GM18858 (cell line): ENCODE measurements around the gene TNFRSF1B.

Experiments used
- ATAC-seq: cut with Tn5 transposase; IDR thresholded peaks from one replicate; pipeline ENCODE4 v1.9.1; 2021; ENCODE audit not compliant: unreplicated experiment

Gene TNFRSF1B

GRCh38 chr1:12189328-12189682 is 22.5 kb downstream of the TNFRSF1B start:
- ATAC-seq = no peak

GRCh38 chr1:12191242-12192032 is 24.6 kb downstream of the TNFRSF1B start:
- no peak for ATAC-seq

GRCh38 chr1:12194666-12195216 is 27.9 kb downstream of the TNFRSF1B start:
- ATAC-seq = no peak

DNA sequence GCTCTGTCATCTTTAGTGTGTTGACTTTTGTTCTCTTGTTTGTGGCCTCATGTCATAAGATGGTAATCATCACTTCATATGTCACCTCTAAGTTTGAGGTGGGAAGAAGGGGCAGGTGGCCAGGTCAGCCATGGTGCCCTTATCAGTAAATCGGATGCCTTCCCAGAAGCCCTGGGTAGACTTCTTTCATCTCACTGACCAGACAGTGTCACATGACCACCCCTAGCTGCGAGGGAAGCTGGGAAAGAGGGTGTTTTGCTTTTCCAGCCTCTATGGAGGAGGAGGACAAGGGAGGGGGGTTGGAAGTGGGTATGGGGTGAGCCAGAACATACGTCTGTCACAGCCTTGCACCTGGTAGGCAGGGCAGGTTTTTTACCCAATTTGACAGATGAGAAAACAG is 28.6 kb downstream of the TNFRSF1B start:
- ATAC-seq = no peak

- ATAC-seq = no peak
Measured at GRCh38 chr1:12196641-12197482, 30.1 kb downstream of the TNFRSF1B start.

DNA sequence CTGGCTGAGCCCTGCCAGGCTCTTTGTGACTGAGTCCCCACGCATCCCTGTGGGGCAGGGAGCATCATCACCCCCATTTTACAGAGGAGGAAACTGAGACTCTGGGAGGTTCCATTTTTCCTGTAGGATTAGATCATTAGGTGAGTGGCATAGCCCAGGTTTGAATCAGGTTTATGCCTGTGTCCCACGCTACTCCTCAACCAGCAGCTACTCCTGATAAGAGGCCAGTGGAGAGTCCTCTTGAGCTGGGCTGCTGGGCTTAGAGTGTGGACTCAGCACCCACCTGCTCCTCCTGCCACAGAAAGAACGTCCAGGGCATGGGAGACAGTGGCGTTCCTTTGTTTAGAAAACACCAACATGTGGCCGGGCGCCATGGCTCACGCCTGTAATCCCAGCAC is 30.7 kb downstream of the TNFRSF1B start:
- no peak for ATAC-seq

GRCh38 chr1:12200208-12200607 is 33.4 kb downstream of the TNFRSF1B start:
- no peak for ATAC-seq

DNA sequence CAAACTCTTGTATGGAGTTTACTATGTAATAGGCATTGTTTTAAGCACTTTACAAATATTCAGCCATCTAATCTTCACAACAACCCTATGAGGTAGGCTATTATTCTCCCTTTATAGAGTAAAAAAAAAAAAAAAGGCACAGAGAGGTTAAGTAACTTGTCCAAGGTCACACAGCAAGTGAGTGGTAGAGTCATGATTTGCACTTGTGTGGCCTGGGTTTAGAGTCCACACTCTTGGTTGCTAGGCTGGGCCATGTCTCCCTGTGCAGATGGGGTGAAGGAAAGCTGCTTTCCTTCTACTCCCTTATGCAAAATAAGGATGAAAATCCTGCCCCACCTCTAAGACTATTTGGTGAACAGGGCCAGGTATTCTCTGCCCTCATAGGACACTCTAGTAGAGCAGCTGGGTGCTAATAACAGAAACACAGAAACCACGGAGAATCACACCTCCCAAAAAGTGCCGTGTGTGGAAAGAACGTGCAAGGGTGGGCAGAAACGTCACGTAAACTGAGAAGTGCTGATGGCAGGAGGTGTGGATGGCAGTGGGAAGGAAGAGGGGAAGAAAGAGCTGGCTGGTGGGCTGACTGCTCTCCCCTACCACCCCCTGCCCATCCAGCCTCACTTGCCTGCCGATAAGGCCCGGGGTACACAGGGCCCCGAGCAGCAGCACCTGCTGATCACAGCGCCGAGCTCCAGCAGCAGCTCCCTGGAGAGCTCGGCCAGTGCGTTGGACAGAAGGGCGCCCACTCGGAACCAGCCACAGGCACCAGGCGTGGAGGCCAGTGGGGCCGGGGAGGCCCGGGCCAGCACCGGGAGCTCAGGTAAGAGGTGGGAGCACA is 34.8 kb downstream of the TNFRSF1B start:
- ATAC-seq = no peak

GRCh38 chr1:12202190-12202497 is 35.4 kb downstream of the TNFRSF1B start:
- ATAC-seq = no peak

DNA sequence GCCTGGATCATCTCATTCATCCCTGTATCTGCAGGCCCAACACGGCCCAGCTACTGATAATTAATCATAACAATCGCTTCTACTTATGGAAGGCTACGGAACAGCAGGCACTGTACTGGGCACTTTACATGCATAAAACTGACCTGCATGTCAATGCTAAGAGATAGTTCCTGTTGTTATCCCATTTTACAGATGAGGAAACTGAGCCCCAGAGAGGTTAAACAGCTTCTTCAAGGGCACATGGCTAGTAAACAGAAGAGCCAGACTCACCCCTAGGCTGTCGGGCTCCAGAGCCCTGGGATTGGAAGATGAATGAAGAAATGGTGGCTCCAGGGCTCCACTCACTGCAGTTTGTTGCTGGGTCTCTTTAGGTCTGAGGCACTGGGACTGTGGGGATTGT is 35.8 kb downstream of the TNFRSF1B start:
- no peak for ATAC-seq

DNA sequence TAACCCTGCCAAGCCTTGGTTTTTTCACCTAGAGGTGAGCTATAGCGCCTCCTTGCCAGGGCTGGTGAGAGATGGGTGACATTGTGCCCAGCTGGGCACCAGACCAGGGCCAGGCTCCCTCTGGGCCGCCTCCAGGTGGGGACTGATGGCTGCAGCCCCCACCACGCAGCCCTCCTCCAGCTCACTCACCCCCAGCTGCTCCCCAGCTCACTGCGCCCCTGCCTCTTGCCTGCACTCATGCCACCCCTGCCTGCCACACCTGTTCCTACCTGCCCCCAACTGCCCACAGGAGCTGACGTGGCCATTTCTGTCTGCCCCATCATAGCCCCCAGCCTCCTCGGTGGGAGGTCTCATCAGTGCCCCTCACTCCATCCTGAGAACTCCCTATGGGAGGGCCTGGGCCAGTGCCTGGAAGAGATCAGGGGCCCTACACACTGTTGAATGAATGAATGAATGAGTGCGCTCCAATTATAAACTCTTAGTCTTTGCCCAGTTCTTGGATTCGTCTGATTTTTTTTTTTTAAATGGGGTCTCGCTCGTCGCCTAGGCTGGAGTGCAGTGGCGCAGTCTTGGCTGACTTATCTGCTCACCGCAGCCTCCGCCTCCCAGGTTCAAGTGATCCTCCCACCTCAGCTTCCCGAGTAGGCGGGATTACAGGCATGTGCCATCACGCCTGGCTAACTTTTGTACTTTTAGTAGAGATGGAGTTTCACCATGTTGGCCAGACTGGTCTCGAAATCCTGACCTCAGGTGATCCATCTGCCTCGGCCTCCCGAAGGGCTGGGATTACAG is 36.6 kb downstream of the TNFRSF1B start:
- no peak for ATAC-seq

GRCh38 chr1:12204140-12204539 is 37.3 kb downstream of the TNFRSF1B start:
- ATAC-seq = no peak

DNA sequence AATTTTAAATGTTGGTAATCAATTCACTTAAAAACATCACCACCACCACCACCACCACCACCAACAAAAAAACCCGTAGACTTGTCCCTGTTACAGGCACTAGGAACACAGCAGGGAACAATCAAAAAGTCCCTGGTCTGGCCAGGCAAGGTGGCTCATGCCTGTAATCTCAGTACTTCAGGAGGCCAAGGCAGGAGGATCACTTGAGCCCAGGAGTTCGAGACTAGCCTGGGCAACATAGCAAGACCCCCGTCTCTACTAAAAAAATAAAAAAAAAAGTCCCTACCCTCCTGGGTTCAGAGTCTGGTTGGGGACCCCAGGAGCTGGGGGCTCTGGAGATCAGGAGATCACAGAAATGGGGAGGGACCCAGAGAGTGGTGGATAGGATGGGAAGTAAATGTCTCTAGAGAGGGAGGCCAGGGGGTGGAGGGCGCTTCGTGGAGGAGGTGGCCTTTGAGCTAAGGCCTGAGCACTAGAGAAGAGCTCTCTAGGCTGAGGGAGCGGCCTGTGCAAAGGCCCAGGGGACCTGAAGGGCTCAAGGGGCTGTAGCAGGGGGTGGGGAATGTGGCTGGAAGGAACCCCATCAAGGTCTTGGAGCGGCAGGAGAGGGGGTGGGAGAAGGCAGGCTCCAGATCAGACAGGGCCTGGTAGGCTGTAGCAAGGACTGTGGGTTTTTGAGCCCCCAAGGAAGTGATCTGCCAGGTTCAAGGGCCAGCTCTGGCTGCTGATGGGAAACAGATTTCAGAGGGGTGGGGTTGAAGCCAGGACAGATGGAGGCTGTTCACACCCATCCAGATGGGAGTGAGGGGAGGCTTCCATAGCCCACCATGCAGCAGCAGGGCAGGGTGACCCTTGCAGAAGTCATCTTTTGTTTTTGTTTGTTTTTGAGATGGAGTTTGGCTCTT is 38.2 kb downstream of the TNFRSF1B start:
- ATAC-seq = no peak

DNA sequence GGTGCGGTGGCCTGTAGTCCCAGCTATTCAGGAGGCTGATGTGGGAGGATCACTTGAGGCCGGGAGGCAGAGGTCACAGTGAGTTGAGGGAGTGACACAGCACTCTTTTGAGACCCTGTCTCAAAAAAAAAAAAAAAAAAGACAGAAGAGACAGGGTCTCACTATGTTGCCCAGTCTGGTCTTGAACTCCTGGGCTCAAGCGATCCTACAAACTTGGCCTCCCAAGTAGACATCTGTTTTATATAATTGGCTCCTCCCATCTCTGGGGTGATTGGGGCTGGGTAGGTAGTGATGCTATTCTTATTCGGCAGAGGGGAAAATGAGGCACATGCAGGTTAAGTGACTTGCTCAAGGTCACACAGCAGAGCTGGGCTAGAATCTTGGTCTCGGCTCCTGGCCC is 39.4 kb downstream of the TNFRSF1B start:
- no peak for ATAC-seq

DNA sequence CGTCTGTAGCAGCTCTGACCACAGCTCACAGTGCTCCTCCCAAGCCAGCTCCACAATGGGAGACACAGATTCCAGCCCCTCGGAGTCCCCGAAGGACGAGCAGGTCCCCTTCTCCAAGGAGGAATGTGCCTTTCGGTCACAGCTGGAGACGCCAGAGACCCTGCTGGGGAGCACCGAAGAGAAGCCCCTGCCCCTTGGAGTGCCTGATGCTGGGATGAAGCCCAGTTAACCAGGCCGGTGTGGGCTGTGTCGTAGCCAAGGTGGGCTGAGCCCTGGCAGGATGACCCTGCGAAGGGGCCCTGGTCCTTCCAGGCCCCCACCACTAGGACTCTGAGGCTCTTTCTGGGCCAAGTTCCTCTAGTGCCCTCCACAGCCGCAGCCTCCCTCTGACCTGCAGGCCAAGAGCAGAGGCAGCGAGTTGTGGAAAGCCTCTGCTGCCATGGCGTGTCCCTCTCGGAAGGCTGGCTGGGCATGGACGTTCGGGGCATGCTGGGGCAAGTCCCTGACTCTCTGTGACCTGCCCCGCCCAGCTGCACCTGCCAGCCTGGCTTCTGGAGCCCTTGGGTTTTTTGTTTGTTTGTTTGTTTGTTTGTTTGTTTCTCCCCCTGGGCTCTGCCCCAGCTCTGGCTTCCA is 40.1 kb downstream of the TNFRSF1B start:
- ATAC-seq = no peak

- no peak for ATAC-seq
Measured at GRCh38 chr1:12208271-12208670, 41.5 kb downstream of the TNFRSF1B start.

DNA sequence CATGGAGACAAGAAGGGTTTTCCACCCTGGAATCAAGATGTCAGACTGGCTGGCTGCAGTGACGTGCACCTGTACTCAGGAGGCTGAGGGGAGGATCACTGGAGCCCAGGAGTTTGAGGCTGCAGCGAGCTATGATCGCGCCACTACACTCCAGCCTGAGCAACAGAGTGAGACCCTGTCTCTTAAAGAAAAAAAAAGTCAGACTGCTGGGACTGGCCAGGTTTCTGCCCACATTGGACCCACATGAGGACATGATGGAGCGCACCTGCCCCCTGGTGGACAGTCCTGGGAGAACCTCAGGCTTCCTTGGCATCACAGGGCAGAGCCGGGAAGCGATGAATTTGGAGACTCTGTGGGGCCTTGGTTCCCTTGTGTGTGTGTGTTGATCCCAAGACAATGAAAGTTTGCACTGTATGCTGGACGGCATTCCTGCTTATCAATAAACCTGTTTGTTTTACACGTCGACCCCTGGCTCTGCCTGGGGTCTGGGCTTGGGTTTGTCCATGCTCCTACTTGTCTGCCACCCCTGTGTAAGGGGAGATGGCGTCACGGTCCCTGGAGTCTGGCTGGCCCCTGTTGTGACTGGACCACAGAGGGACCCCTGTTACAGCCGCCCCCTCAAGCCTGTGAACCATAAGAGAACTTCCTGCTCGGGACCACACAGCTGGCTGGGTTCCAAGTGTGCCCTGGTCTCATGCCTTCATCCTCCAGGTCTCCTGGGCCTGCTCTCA is 42.1 kb downstream of the TNFRSF1B start:
- ATAC-seq = no peak

DNA sequence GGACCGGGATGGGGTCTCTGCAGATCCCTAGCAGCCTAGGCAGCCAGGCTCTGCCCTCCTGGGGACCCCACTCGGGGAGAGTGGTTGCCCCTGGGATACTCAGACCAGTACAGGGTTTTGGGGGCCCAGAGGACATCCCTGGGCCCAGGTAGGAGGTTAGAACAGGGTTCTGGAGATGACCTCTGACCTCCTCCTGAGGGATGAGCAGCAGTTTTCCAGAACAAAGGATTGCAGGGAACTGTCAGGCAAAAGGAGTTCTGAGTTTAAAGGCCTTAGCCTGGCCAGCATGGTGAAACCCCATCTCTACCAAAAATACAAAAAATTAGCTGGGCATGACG is 42.7 kb downstream of the TNFRSF1B start:
- no peak for ATAC-seq
